HepG2 (cell line): ENCODE measurements around the gene COQ8A. TPM values are rescaled to one million over a fixed set of nuclear protein-coding genes. Genes with fewer than 3 reads are reported as not detected.

Experiments used
- ATAC-seq: fragments of 200-7000 bp; cut with Tn5 transposase; 3 replicates; pipeline ENCODE4 v1.9.1; 2020; ENCODE audit warnings: mild to moderate bottlenecking, moderate library complexity
- BruUV-seq: library from RNA; stranded (reverse); fragments of 400-500 nt; replicated peaks from 2 replicates; lab custom pipeline; 2021; lab: Mats Ljungman, UMichigan
- CTCF ChIA-PET: fragments of 300-600 bp; formaldehyde crosslinking; extraction: SDS; loops from one replicate; lab custom pipeline; 2021; ENCODE audit warnings: low total read pairs, inconsistent platforms, low intra/inter-chr PET ratio; lab: Yijun Ruan, JAX
- POLR2A ChIA-PET: fragments of 350-600 bp; sonication (Branson Sonifier 250); formaldehyde crosslinking; loops from one replicate; lab custom pipeline; 2020; ENCODE audit warnings: antibody characterized with exemption, inconsistent platforms; lab: Yijun Ruan, JAX
- DNase-seq: peaks from one replicate; pipeline ENCODE4 v3.0.0-alpha.2; 2015; ENCODE audit warnings: low spot score
- FAIRE-seq: peaks from 3 replicates; lab custom pipeline; 2011; peaks lifted over from hg19 to GRCh38; lab: Jason Lieb, UNC
- H2AFZ ChIP-seq: one replicate; pipeline ENCODE4 v1.6.1; 2011; ENCODE audit warnings: low read length, inconsistent platforms
- H3K27ac ChIP-seq: fragments of 300-600 bp; 3 replicates; pipeline ENCODE4 v1.8.0; 2011; ENCODE audit warnings: mixed run types, mild to moderate bottlenecking, mixed read lengths, low read length, inconsistent platforms; ENCODE audit not compliant: insufficient read depth; ENCODE audit errors: extremely low read length
- H3K27me3 ChIP-seq, 2 experiments: fragments of 200-600 bp in 1 of 2; 2 replicates in 1 of 2; 3 replicates in 1 of 2; pipeline versions ENCODE4 v1.6.0 to v1.8.0; 2011; ENCODE audit warnings: low read length in 2 of 2, mild to moderate bottlenecking in 2 of 2, moderate library complexity in 2 of 2, inconsistent platforms in 1 of 2; ENCODE audit not compliant: insufficient read depth in 2 of 2, control insufficient read depth in 1 of 2
- H3K36me3 ChIP-seq, 2 experiments: fragments of 200-600 bp in 1 of 2; replicated peaks in 1 of 2; 2 replicates in 1 of 2; 3 replicates in 1 of 2; pipeline versions ENCODE4 v1.5.1 to v1.8.0; 2011; ENCODE audit warnings: low read length in 2 of 2, inconsistent platforms in 1 of 2; ENCODE audit not compliant: insufficient read depth in 2 of 2, control insufficient read depth in 1 of 2
- H3K4me1 ChIP-seq: 2 replicates; pipeline ENCODE4 v1.5.1; 2012; ENCODE audit warnings: low read length, inconsistent platforms; ENCODE audit not compliant: insufficient read depth
- H3K4me2 ChIP-seq: 2 replicates; pipeline ENCODE4 v1.6.0; 2011; ENCODE audit warnings: low read depth, low read length, inconsistent platforms
- H3K4me3 ChIP-seq, 3 experiments: fragments of 200-600 bp in 1 of 3; sonication (generic), shearing (Covaris generic) in 1 of 3; replicated peaks in 1 of 3; 2 replicates each; pipeline ENCODE4 v1.5.1; 2011 to 2016; ENCODE audit warnings: low read length in 3 of 3, inconsistent platforms in 2 of 3, low read depth in 2 of 3, mild to moderate bottlenecking in 2 of 3, control low read depth in 1 of 3, mixed read lengths in 1 of 3; ENCODE audit not compliant: insufficient read depth in 1 of 3
- H3K79me2 ChIP-seq: one replicate; pipeline ENCODE4 v1.6.1; 2011; ENCODE audit warnings: low read length, inconsistent platforms; ENCODE audit not compliant: insufficient read depth
- H3K9ac ChIP-seq: 2 replicates; pipeline ENCODE4 v1.6.0; 2011; ENCODE audit warnings: mild to moderate bottlenecking, low read depth, low read length, inconsistent platforms; ENCODE audit not compliant: insufficient read depth
- H3K9me3 ChIP-seq: 2 replicates; pipeline ENCODE4 v1.5.1; 2012; ENCODE audit warnings: mild to moderate bottlenecking, low read length
- H4K20me1 ChIP-seq: 2 replicates; pipeline ENCODE4 v1.6.0; 2011; ENCODE audit warnings: inconsistent platforms, mild to moderate bottlenecking, low read length, moderate library complexity; ENCODE audit not compliant: insufficient read depth
- ATF1 ChIP-seq: IDR thresholded peaks from 2 replicates; pipeline ENCODE4 v1.6.1; 2016; ENCODE audit warnings: mild to moderate bottlenecking, control low read depth
- EHMT2 ChIP-seq: fragments of 200-600 bp; sonication (generic); IDR thresholded peaks from 2 replicates; pipeline ENCODE4 v1.7.0; 2017; ENCODE audit warnings: antibody characterized with exemption, low read depth, low read length, borderline replicate concordance
- NCOA2 ChIP-seq: sonication (generic); formaldehyde crosslinking; IDR thresholded peaks from 2 replicates; pipeline ENCODE4 v1.8.0; 2022; ENCODE audit warnings: inconsistent platforms
- PPARG ChIP-seq: conservative IDR thresholded peaks from 2 replicates; pipeline ENCODE4 v1.6.1; 2016; ENCODE audit warnings: missing biosample characterization, missing genetic modification reagents
- RFXANK ChIP-seq: IDR thresholded peaks from 2 replicates; pipeline ENCODE4 v1.6.1; 2016
- RXRB ChIP-seq: IDR thresholded peaks from 2 replicates; pipeline ENCODE4 v1.6.1; 2016; ENCODE audit warnings: borderline replicate concordance, missing genetic modification reagents, missing compliant biosample characterization
- SMAD3 ChIP-seq: sonication (generic); formaldehyde crosslinking; IDR thresholded peaks from 2 replicates; pipeline ENCODE4 v1.4.0; 2020; ENCODE audit warnings: missing genetic modification reagents
- ZNF180 ChIP-seq: sonication (generic); formaldehyde crosslinking; IDR thresholded peaks from 2 replicates; pipeline ENCODE4 v1.4.0; 2020; ENCODE audit warnings: low read depth, missing genetic modification reagents, borderline replicate concordance
- ZNF44 ChIP-seq: sonication (generic); formaldehyde crosslinking; IDR thresholded peaks from 2 replicates; pipeline ENCODE4 v1.5.1; 2020; ENCODE audit warnings: mild to moderate bottlenecking, missing genetic modification reagents
- ZNF557 ChIP-seq: sonication (generic); formaldehyde crosslinking; IDR thresholded peaks from 2 replicates; pipeline ENCODE4 v1.4.0; 2020; ENCODE audit warnings: missing genetic modification reagents
- ZNF850 ChIP-seq: sonication (generic); formaldehyde crosslinking; conservative IDR thresholded peaks from 2 replicates; pipeline ENCODE4 v1.9.0; 2021; ENCODE audit warnings: mild to moderate bottlenecking, missing genetic modification reagents
- ZNF891 ChIP-seq: sonication (generic); formaldehyde crosslinking; IDR thresholded peaks from 2 replicates; pipeline ENCODE4 v1.5.0; 2020; ENCODE audit warnings: mild to moderate bottlenecking, missing genetic modification reagents
- WGBS: methylation state at CpG from one replicate; pipeline ENCODE4 v1.1.6; 2017; ENCODE audit warnings: low lambda C conversion rate; 5-methylcytosine and 5-hydroxymethylcytosine counted together
- in situ Hi-C: cut with HindIII; loops from 2 replicates; pipeline ENCODE4 v1.10.0; 2017; ENCODE audit warnings: low pct_unique_long_range_greater_than_20kb; ENCODE audit not compliant: extremely low pct_ligation_motif_present
- intact Hi-C: fragments of 100-400 bp; cut with micrococcal nuclease; formaldehyde crosslinking; loops from one replicate; pipeline ENCODE4 v1.10.0; 2022; ENCODE audit not compliant: unreplicated experiment
- polyA plus RNA-seq, 8 experiments: library from polyadenylated mRNA; depleted of rRNA in 3 of 8; stranded (reverse) in 7 of 8; unstranded in 1 of 8; fragments of >200 nt; fragmentation: Illumina TruSeq in 4 of 8; extraction: Trizol in 4 of 8; gene quantifications; 2 replicates each; pipeline versions ENCODE4 v1.2.1 to v1.2.3, GENCODE V29; 2011 to 2016; ENCODE audit warnings: low read depth in 4 of 8, missing spikeins in 1 of 8, mixed read lengths in 1 of 8; ENCODE audit not compliant: insufficient read depth in 1 of 8
- total RNA-seq, 5 experiments: library from RNA; depleted of rRNA; stranded (reverse); fragments of >200 nt; fragmentation: Illumina TruSeq; extraction: Trizol; gene quantifications; 2 replicates each; pipeline ENCODE4 v1.2.3, GENCODE V29; 2016; ENCODE audit warnings: low read depth in 1 of 5
- TF ChIP-seq, protein P1 (sequence below): sonication (generic); formaldehyde crosslinking; IDR thresholded peaks from 2 replicates; pipeline ENCODE4 v1.5.1; 2020; ENCODE audit warnings: mild to moderate bottlenecking, missing genetic modification reagents
- TF ChIP-seq, protein P2 (sequence below): sonication (generic); formaldehyde crosslinking; IDR thresholded peaks from 2 replicates; pipeline ENCODE4 v1.4.0; 2020; ENCODE audit warnings: mild to moderate bottlenecking, missing genetic modification reagents
- TF ChIP-seq, protein P3 (sequence below): sonication (generic); formaldehyde crosslinking; IDR thresholded peaks from 2 replicates; pipeline ENCODE4 v1.5.0; 2020; ENCODE audit warnings: mild to moderate bottlenecking, missing genetic modification reagents
- TF ChIP-seq, protein P4 (sequence below): sonication (generic); formaldehyde crosslinking; IDR thresholded peaks from 2 replicates; pipeline ENCODE4 v1.8.0; 2023; ENCODE audit warnings: mild to moderate bottlenecking, missing genetic modification reagents

COQ8A gene
- total and polyA plus RNA-seq, 2 of the 13 experiments (the other 11 are each of a cell fraction or from before 2014, with no cell fraction given): 60.4 to 88.7 TPM

DNA sequence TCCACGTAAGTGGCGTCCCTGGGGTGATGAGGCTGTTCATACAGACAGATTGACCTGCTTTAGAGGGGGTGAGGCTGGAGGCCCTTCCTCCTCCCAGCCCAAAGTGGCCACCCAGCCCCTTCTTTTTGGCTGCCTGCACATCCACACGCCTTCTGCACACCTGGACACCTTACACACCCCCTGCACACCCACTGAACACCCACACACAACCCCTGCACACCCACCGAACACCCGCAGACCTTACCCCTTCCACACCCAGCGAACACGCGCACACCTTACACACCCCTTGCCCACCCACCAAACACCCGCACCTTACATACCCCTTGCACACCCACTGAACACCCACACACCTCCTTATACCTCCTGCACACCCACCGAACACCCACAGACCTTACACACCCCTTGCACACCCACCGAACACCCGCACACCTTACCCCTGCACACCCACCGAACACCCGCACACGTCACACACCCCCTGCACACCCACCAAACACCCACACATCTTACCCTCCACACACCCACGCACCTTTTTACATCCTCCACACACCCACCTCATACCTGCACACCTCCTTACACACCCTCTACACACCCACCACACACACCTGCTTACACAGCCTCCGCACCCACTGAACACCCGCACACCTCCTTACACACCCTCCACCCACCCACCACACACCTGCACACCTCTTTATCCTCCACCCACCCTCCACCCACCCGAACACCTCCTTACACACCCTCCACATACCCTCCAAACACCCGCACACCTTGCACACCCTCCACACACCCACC lies 37.7 kb downstream of the COQ8A start:
- Histone ChIP-seq H3K27me3 (no peaks in the 10 kb centered on the region; a peak in 1 of 5 replicates), H3K4me3 (no peak overlapping the region), H3K4me1 (peaks cover 30% of the 10 kb centered on the region), H4K20me1 (peaks cover 11% of the 10 kb centered on the region; the same call in 1 of the 2 replicates), H3K27ac (no peak overlapping the region), H3K36me3 (peaks cover 25 to 47% of the 10 kb centered on the region in 2 experiments; a peak in 4 of 5 replicates), H3K79me2 (peaks cover 11% of the 10 kb centered on the region), H3K9me3 (no peaks in the 10 kb centered on the region), H3K9ac (no peak overlapping the region), H2AFZ (no peak overlapping the region), H3K4me2 (no peak overlapping the region)
- ChIA-PET CTCF (no interaction called here), POLR2A (no interaction called here)
- in situ Hi-C loops (no loop called here), intact Hi-C loops (no loop called here)
- 94% methylated on average over 18 of the region's 20 CpGs for WGBS
- DNase-seq: no peak
- no peak for ATAC-seq
- BruUV-seq: no TSS peak
- no peak for FAIRE-seq
- TF ChIP-seq RFXANK (no peak), NCOA2 (no peak), SMAD3 (CRISPR knock-in tag) (no peak), PPARG (no peak), ATF1 (CRISPR knock-in tag) (no peak), ZNF891 (no peak), RXRB (CRISPR knock-in tag) (no peak), EHMT2 (no peak), ZNF850 (no peak), ZNF557 (CRISPR knock-in tag) (no peak), ZNF180 (CRISPR knock-in tag) (no peak), ZNF44 (CRISPR knock-in tag) (no peak)
- TF ChIP-seq, protein P1, sequence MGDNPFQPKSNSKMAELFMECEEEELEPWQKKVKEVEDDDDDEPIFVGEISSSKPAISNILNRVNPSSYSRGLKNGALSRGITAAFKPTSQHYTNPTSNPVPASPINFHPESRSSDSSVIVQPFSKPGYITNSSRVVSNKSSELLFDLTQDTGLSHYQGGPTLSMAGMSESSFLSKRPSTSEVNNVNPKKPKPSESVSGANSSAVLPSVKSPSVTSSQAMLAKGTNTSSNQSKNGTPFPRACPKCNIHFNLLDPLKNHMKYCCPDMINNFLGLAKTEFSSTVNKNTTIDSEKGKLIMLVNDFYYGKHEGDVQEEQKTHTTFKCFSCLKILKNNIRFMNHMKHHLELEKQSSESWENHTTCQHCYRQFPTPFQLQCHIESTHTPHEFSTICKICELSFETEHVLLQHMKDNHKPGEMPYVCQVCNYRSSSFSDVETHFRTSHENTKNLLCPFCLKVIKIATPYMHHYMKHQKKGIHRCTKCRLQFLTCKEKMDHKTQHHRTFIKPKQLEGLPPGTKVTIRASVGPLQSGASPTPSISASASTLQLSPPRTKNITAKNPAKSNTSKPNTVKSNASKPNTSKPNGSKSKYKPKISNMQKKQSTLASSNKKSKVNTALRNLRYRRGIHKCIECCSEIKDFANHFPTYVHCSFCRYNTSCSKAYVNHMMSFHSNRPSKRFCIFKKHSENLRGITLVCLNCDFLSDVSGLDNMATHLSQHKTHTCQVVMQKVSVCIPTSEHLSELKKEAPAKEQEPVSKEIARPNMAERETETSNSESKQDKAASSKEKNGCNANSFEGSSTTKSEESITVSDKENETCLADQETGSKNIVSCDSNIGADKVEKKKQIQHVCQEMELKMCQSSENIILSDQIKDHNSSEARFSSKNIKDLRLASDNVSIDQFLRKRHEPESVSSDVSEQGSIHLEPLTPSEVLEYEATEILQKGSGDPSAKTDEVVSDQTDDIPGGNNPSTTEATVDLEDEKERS: no peak
- TF ChIP-seq, protein P2, sequence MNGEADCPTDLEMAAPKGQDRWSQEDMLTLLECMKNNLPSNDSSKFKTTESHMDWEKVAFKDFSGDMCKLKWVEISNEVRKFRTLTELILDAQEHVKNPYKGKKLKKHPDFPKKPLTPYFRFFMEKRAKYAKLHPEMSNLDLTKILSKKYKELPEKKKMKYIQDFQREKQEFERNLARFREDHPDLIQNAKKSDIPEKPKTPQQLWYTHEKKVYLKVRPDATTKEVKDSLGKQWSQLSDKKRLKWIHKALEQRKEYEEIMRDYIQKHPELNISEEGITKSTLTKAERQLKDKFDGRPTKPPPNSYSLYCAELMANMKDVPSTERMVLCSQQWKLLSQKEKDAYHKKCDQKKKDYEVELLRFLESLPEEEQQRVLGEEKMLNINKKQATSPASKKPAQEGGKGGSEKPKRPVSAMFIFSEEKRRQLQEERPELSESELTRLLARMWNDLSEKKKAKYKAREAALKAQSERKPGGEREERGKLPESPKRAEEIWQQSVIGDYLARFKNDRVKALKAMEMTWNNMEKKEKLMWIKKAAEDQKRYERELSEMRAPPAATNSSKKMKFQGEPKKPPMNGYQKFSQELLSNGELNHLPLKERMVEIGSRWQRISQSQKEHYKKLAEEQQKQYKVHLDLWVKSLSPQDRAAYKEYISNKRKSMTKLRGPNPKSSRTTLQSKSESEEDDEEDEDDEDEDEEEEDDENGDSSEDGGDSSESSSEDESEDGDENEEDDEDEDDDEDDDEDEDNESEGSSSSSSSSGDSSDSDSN (CRISPR knock-in tag): no peak
- TF ChIP-seq, protein P3, sequence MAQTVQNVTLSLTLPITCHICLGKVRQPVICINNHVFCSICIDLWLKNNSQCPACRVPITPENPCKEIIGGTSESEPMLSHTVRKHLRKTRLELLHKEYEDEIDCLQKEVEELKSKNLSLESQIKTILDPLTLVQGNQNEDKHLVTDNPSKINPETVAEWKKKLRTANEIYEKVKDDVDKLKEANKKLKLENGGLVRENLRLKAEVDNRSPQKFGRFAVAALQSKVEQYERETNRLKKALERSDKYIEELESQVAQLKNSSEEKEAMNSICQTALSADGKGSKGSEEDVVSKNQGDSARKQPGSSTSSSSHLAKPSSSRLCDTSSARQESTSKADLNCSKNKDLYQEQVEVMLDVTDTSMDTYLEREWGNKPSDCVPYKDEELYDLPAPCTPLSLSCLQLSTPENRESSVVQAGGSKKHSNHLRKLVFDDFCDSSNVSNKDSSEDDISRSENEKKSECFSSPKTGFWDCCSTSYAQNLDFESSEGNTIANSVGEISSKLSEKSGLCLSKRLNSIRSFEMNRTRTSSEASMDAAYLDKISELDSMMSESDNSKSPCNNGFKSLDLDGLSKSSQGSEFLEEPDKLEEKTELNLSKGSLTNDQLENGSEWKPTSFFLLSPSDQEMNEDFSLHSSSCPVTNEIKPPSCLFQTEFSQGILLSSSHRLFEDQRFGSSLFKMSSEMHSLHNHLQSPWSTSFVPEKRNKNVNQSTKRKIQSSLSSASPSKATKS (CRISPR knock-in tag): no peak
- TF ChIP-seq, protein P4, sequence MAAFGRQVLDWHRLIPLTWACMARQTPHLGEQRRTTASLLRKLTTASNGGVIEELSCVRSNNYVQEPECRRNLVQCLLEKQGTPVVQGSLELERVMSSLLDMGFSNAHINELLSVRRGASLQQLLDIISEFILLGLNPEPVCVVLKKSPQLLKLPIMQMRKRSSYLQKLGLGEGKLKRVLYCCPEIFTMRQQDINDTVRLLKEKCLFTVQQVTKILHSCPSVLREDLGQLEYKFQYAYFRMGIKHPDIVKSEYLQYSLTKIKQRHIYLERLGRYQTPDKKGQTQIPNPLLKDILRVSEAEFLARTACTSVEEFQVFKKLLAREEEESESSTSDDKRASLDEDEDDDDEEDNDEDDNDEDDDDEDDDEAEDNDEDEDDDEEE (CRISPR knock-in tag): no peak
